Activated T-cell treated with anti-CD3 and anti-CD28 coated beads, Interleukin-2, amount 50 U/mL, for 48 hours (primary cell): ENCODE measurements around the gene IGDCC3.
"Not testable (repeated sequence)": the region's sequence is repeated elsewhere in the genome, so short reads cannot be mapped to it uniquely, and the experiment has no call there.

Experiments
- DNase-seq, 2 experiments: peaks; one replicate each; pipeline ENCODE4 v3.0.0-alpha.2; 2020

IGDCC3 gene

GRCh38 chr15:65368302-65369211 lies 9.2 kb downstream of the IGDCC3 start:
- no peak for DNase-seq

GRCh38 chr15:65366122-65366892 lies 11.5 kb downstream of the IGDCC3 start:
- no peak for DNase-seq

DNA sequence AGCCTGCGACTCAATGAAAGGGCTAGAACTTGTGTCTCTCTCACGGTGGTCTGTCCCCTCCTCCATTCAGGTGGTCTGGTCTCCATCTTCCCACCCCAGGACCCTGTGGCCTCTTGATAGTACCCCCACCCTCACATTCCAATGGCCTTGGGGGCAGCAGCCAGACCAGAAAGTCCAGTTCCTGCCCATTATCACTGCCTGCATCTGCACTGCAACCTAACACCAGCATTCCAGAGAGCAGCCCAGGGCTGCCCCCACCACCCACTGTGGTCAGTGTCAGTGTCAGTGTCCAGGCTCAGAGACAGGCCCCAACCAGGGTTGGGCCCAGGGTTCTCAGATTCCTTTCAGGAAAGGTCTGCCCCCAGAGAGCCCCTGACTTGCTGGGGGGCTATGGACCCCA lies 12.6 kb downstream of the IGDCC3 start:
- no peak for DNase-seq

DNA sequence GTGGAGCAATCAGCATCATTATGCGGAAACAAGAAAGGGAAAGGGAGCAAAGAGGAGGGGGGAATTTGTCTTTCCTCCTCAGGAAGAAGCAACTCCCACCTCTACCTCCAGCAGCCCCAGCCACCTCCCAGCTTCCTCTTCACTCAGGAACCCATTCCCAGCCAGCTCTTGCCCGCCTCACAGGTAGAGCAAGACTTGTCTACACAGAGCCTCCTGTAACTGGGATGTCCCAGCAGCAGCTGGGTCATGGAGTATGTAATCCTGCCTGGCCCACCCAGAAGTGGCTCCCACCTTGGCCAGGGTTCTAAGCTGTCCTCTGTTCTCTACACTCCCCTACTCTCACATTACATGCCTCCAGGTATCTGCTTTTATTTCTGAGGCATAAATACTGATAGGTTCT lies 14.0 kb downstream of the IGDCC3 start:
- DNase-seq: no peak

- DNase-seq: no peak
Measured at GRCh38 chr15:65363306-65363705, 14.5 kb downstream of the IGDCC3 start.

GRCh38 chr15:65362491-65362890 lies 15.3 kb downstream of the IGDCC3 start:
- DNase-seq: no peak

GRCh38 chr15:65361708-65362459 lies 15.9 kb downstream of the IGDCC3 start:
- DNase-seq: no peak

DNA sequence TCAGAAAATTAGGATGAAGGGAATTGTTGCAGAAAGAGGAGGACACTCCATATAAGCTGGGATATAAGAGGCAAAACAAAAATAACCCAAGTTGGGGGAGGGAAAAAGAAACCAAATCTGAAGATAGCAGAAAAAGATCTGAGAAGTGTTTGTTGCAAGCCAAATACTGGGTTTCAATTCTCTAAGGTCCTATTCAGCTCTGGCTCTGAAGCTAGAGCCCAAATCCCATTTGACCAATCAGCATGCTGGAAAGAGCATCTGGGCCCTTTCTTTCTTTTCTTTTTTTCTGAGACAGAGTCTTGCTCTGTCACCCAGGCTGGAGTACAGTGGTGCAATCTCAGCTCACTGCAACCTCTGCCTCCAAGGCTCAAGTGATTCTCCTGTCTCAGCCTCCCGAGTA lies 17.3 kb downstream of the IGDCC3 start:
- no peak for DNase-seq

DNA sequence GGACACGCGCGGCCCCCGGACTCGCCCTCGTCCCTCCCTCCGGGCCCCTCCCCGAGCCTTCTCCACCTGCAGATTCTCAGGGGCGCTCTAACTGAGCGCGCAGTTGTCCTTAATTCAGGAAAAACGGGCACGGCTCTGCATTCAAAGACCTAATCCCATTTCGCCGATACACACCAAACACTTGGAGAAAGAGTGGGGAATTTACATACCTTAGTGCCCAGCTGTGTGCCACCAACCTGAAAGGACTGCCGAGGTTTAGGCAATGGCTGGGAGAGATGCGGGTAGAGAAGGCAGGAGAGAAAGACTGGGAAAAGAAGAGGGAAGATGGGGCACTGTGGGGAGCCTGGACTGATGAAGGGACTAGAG lies 21.8 kb downstream of the IGDCC3 start:
- DNase-seq: no peak

- DNase-seq: no peak
Measured at GRCh38 chr15:65355173-65355987, 22.4 kb downstream of the IGDCC3 start.

DNA sequence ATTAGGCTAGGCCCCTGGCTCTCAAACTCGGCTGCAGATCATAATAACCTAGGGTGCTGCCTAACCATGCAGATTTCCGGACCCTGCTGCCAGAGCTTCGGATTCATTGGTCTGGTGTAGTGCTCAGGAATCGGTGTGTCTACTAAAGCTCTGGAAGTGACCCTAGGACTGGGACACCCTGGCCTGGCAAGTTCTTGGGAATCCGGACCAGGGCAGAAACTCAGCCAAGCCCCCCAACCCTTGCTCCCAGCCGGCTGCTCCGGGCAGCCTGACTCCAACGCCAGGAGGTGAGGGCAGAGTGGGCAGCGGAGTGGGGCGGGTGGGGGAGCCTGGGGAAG lies 23.0 kb downstream of the IGDCC3 start:
- no peak for DNase-seq

DNA sequence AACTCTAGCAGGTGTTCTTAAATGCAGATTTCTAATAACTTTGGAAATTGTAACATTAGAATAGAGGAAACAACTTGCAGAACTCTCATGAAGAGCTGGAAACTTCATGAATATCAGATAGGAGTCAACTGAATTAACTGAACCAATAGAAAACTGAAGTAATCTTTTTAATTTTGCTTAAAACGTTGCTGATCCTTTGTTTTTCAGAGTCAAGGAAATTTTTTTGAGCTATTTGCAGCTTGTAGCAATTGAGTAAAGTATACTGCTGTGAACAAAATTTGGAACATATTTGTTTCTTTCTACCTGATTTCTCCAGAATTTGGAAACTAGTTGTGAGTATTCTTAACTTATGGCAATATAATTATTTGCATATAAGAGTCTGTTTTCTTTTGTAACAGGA lies 25.8 kb downstream of the IGDCC3 start:
- not testable (repeated sequence) for DNase-seq

DNA sequence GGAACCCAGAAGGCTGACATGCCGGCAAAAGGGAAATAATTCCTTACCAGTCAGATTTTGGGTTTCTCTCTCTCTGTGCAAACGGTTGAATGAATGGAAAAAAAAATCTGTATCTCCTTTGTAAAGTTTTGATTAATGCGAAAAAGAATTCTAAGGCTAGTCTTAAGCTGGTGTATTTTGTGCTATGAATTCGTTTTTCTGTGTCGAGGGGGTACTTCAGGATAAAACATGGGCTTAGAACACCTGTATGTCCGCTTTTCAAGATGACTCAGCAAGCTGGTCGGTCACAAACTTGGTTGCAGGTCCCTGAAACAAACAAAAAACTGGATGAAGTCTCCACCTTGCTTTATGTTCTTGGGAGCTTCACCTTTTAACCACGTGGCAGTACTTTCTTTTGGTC lies 28.5 kb downstream of the IGDCC3 start:
- no peak for DNase-seq

- DNase-seq: not testable (repeated sequence)
Measured at GRCh38 chr15:65347756-65348155, 30.0 kb downstream of the IGDCC3 start.

DNA sequence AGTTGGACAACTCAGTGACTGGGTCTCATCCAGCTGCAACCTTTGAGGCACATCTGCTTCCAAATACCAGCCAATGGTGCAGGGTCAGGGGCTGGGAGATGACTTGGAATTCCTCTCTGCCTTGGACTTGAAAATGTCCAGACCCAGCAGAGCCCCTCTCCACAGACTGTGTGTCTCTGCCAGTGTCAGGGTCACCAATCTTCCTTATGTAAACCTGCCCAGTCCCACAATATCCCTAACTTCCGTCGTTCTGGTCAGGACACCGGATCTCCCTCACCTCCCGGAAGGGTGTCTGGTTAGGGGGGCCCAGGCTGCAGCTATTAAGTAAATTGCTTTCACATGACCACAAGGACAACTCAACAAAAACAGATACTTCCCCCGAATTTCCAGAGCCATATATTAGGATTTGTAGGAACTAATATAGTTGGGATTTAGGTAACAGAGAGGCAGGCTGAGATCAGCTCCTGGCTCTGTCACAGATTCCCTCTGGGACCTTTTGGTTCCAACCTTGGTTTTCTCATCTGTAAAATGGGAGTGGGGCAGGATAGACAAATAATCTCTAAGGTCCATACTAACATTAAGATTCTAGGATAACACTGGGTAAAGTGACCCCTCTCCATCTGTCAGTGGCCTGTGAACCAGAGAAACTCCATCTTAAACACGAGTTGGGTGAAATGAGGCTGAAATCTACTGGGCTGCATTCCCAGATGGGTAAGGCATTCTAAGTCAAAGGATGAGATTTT lies 30.8 kb downstream of the IGDCC3 start:
- no peak for DNase-seq

GRCh38 chr15:65344914-65345275 lies 32.9 kb downstream of the IGDCC3 start:
- no peak for DNase-seq

- DNase-seq: no peak
Measured at GRCh38 chr15:65344214-65344913, 33.4 kb downstream of the IGDCC3 start.

GRCh38 chr15:65343374-65343981 lies 34.3 kb downstream of the IGDCC3 start:
- DNase-seq: no peak

- DNase-seq: no peak
Measured at GRCh38 chr15:65342493-65342892, 35.3 kb downstream of the IGDCC3 start.

DNA sequence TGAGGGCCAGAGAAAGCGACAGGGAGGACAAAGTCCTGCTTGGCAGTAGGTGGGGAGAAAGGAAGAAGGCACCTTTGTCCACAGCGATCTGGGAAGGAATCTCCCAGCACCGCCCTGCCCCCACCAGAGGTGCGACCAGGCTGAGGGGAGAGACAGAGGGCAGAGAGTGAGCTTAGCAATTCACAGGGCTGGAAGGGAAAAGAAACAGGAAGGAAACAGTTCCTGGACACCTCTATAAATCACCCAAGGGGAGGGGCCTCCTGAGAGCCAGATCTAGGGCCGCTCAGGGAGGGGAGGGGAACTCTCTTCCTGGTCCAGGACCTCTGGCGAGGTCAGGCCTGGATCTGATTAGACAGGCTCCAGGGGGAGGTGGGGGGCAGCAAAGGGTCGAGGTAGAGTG lies 37.9 kb downstream of the IGDCC3 start:
- no peak for DNase-seq

DNA sequence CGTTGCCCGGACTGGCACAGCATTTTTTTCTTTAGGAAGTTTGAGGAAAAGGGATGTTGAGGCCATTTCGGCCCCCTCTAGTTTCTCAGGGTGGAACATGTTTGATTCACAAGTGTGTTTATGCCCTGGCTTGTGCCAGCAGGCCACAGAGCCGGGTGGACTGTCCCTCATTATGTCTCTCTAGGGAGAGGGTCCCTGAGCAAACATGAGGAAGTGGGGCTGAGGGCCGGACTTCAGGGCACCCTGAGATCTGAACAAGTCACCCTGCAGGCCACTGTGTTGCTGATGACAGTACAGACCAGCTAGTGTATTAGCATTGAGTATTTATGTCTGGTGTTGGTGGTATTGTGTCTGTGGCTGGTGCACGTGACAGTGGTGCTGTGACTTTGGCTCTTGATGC lies 38.4 kb downstream of the IGDCC3 start:
- no peak for DNase-seq
